DOHH2 (cell line): ENCODE measurements around the gene CCDC149.

ENCODE experiments used
- H3F3A ChIP-seq: fragments of 200-600 bp; sonication (generic), shearing (Covaris generic); 2 replicates; pipeline ENCODE4 v1.6.0; 2016; ENCODE audit warnings: antibody characterized with exemption, mild to moderate bottlenecking; ENCODE audit not compliant: control insufficient read depth, insufficient read depth
- H3K27ac ChIP-seq: fragments of 200-600 bp; sonication (generic); 2 replicates; pipeline ENCODE4 v1.5.1; 2014; ENCODE audit warnings: low read depth, mild to moderate bottlenecking, low read length, moderate library complexity
- H3K27me3 ChIP-seq: fragments of 200-600 bp; sonication (generic); 2 replicates; pipeline ENCODE4 v1.6.1; 2014; ENCODE audit warnings: mild to moderate bottlenecking, low read length, mixed read lengths; ENCODE audit not compliant: control insufficient read depth
- H3K36me3 ChIP-seq: fragments of 200-600 bp; sonication (generic); 2 replicates; pipeline ENCODE4 v1.6.1; 2014; ENCODE audit warnings: mild to moderate bottlenecking, low read length, moderate library complexity, mixed read lengths; ENCODE audit not compliant: control insufficient read depth
- H3K4me1 ChIP-seq: fragments of 200-600 bp; sonication (generic); 2 replicates; pipeline ENCODE4 v1.6.1; 2014; ENCODE audit warnings: mild to moderate bottlenecking, low read length, mixed read lengths; ENCODE audit not compliant: control insufficient read depth
- H3K4me2 ChIP-seq: fragments of 200-600 bp; sonication (generic); 2 replicates; pipeline ENCODE4 v1.6.0; 2014; ENCODE audit warnings: mild to moderate bottlenecking, low read length, moderate library complexity
- H3K4me3 ChIP-seq: fragments of 200-600 bp; sonication (generic); 2 replicates; pipeline ENCODE4 v1.5.1; 2014; ENCODE audit warnings: mild to moderate bottlenecking, low read length, mixed read lengths
- H3K79me2 ChIP-seq: fragments of 200-600 bp; sonication (generic); 2 replicates; pipeline ENCODE4 v1.6.1; 2014; ENCODE audit warnings: mild to moderate bottlenecking, low read length, mixed read lengths; ENCODE audit not compliant: control insufficient read depth
- H3K9me2 ChIP-seq: fragments of 200-600 bp; sonication (generic); replicated peaks from 2 replicates; pipeline ENCODE4 v1.6.1; 2014; ENCODE audit warnings: mild to moderate bottlenecking, low read length, mixed read lengths; ENCODE audit not compliant: control insufficient read depth
- H3K9me3 ChIP-seq: fragments of 200-600 bp; sonication (generic); 2 replicates; pipeline ENCODE4 v1.6.1; 2014; ENCODE audit warnings: antibody characterized with exemption, low read length, mixed read lengths; ENCODE audit not compliant: control insufficient read depth, insufficient read depth
- H4K20me1 ChIP-seq: fragments of 200-600 bp; sonication (generic); 2 replicates; pipeline ENCODE4 v1.6.0; 2014; ENCODE audit warnings: low read depth, mild to moderate bottlenecking, antibody characterized with exemption, low read length, moderate library complexity; ENCODE audit not compliant: control insufficient read depth, insufficient read depth
- CTCF ChIP-seq: fragments of 200-600 bp; sonication (generic); IDR thresholded peaks from one replicate; pipeline ENCODE4 v1.5.1; 2014; ENCODE audit warnings: antibody characterized with exemption, mild to moderate bottlenecking, low read depth, low read length; ENCODE audit not compliant: poor library complexity, severe bottlenecking
- EZH2phosphoT487 ChIP-seq: fragments of 200-600 bp; sonication (generic); IDR thresholded peaks from 2 replicates; pipeline ENCODE4 v1.6.1; 2017; ENCODE audit warnings: borderline replicate concordance, mild to moderate bottlenecking, antibody characterized with exemption, low read length, moderate library complexity, mixed read lengths

The CCDC149 gene

GRCh38 chr4:24928708-24929107 is 15.9 kb upstream of the CCDC149 start:
- Histone ChIP-seq H3K4me2 (no peak overlapping the region), H3K4me3 (no peak overlapping the region), H3K36me3 (no peaks in the 10 kb centered on the region), H4K20me1 (no peaks in the 10 kb centered on the region), H3K27me3 (peaks cover 5% of the 10 kb centered on the region; the same call in 1 of the 2 replicates), H3K79me2 (no peaks in the 10 kb centered on the region), H3K9me2 (no peaks in the 10 kb centered on the region), H3K4me1 (no peaks in the 10 kb centered on the region), H3K9me3 (no peaks in the 10 kb centered on the region), H3F3A (no peaks in the 10 kb centered on the region), H3K27ac (no peak overlapping the region)
- no peak for TF ChIP-seq CTCF

- Histone ChIP-seq H3K9me3 (no peaks in the 10 kb centered on the region), H3K9me2 (no peaks in the 10 kb centered on the region), H3K4me3 (no peak overlapping the region), H4K20me1 (no peaks in the 10 kb centered on the region), H3K4me1 (no peaks in the 10 kb centered on the region), H3K79me2 (no peaks in the 10 kb centered on the region), H3K27ac (no peak overlapping the region), H3F3A (no peaks in the 10 kb centered on the region), H3K4me2 (no peak overlapping the region), H3K27me3 (peaks cover 5% of the 10 kb centered on the region; the same call in 1 of the 2 replicates), H3K36me3 (no peaks in the 10 kb centered on the region)
- no peak for TF ChIP-seq CTCF
- TF ChIP-seq EZH2phosphoT487, result no peak
Measured at GRCh38 chr4:24927049-24927448, 14.2 kb upstream of the CCDC149 start.

GRCh38 chr4:24924309-24924781 is 11.5 kb upstream of the CCDC149 start:
- TF ChIP-seq CTCF (no peak), EZH2phosphoT487 (no peak)
- Histone ChIP-seq H3K9me2 (no peaks in the 10 kb centered on the region), H3K27ac (no peak overlapping the region), H3K36me3 (no peaks in the 10 kb centered on the region), H3F3A (no peaks in the 10 kb centered on the region), H3K79me2 (no peaks in the 10 kb centered on the region), H4K20me1 (no peaks in the 10 kb centered on the region), H3K9me3 (no peaks in the 10 kb centered on the region), H3K4me2 (no peak overlapping the region), H3K4me1 (no peaks in the 10 kb centered on the region), H3K4me3 (no peak overlapping the region), H3K27me3 (peaks cover 5% of the 10 kb centered on the region; the same call in 1 of the 2 replicates)

GRCh38 chr4:24923550-24923949 is 10.7 kb upstream of the CCDC149 start:
- H4K20me1 ChIP-seq, result no peaks in the 10 kb centered on the region
- no peaks in the 10 kb centered on the region for H3K4me1 ChIP-seq
- H3K9me3 ChIP-seq, result no peaks in the 10 kb centered on the region
- H3K27ac ChIP-seq, result no peak overlapping the region
- TF ChIP-seq EZH2phosphoT487 (no peak), CTCF (no peak)
- no peak overlapping the region for H3K4me2 ChIP-seq
- no peaks in the 10 kb centered on the region for H3K79me2 ChIP-seq
- no peaks in the 10 kb centered on the region for H3K36me3 ChIP-seq
- peaks cover 5% of the 10 kb centered on the region; the same call in 1 of the 2 replicates for H3K27me3 ChIP-seq
- H3F3A ChIP-seq, result no peaks in the 10 kb centered on the region
- H3K4me3 ChIP-seq, result no peak overlapping the region
- no peaks in the 10 kb centered on the region for H3K9me2 ChIP-seq
